Measurements from ENCODE around the gene OR2T3. TPM values are rescaled to one million over a fixed set of nuclear protein-coding genes. Genes with fewer than 3 reads are reported as not detected.

The OR2T3 gene
- total RNA-seq, 1 donor from 2014 or later = not detected

Other genes with a start within 250 kb of the OR2T3 start
- gene OR2M4, start 241.9 kb upstream of the OR2T3 start, total RNA-seq = under 0.01 TPM
- gene OR2T33, start 195.4 kb upstream of the OR2T3 start, total RNA-seq = not detected
- not detected for gene OR2T12, start 169.9 kb upstream of the OR2T3 start, total RNA-seq
- gene OR2M7, start 148.8 kb upstream of the OR2T3 start, total RNA-seq = not detected
- gene OR14C36, start 124.6 kb upstream of the OR2T3 start, total RNA-seq = not detected
- not detected for gene OR2T4, start 111.7 kb upstream of the OR2T3 start, total RNA-seq
- gene OR2T6, start 97.6 kb upstream of the OR2T3 start, total RNA-seq = not detected
- not detected for gene OR2T1, start 70.3 kb upstream of the OR2T3 start, total RNA-seq
- not detected for gene OR2T2, start 27.7 kb upstream of the OR2T3 start, total RNA-seq
- not detected for gene OR2T5, start 15.2 kb downstream of the OR2T3 start, total RNA-seq
- not detected for gene OR2G6, start 34.7 kb downstream of the OR2T3 start, total RNA-seq
- not detected for gene OR2T29, start 89.4 kb downstream of the OR2T3 start, total RNA-seq
- not detected for gene OR2T34, start 101.4 kb downstream of the OR2T3 start, total RNA-seq
- not detected for gene OR2T10, start 124.3 kb downstream of the OR2T3 start, total RNA-seq
- gene OR2T11, start 161.7 kb downstream of the OR2T3 start, total RNA-seq = not detected
- not detected for gene OR2T35, start 171.9 kb downstream of the OR2T3 start, total RNA-seq
- gene OR2T27, start 182.2 kb downstream of the OR2T3 start, total RNA-seq = not detected
- not detected for gene OR14I1, start 229.4 kb downstream of the OR2T3 start, total RNA-seq